HG02973 (cell line): ENCODE results near the gene BCCIP.

Source experiments
- ATAC-seq: cut with Tn5 transposase; IDR thresholded peaks from one replicate; pipeline ENCODE4 v1.9.1; 2021; ENCODE audit warnings: moderate library complexity; ENCODE audit not compliant: unreplicated experiment

The BCCIP gene

DNA sequence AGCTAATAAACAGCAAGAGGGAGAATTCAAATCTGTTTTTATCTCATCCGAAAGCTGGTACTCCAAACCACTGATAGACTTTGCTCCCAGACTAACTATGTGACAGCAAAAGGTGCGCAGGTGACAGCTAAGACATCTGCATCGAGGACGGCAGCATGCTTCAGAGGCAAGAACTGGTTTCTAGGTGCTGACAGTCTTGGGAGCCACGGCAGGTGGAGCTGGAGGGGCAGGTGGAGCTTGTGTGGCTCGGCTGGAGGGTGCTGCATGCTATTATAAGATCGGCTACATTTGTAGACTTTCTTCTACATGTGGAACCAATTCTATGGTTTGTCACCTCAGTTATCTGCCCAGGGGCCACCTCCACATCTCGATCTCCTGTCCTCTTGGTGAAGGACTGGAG lies 25.9 kb upstream of the BCCIP start:
- no peak for ATAC-seq

DNA sequence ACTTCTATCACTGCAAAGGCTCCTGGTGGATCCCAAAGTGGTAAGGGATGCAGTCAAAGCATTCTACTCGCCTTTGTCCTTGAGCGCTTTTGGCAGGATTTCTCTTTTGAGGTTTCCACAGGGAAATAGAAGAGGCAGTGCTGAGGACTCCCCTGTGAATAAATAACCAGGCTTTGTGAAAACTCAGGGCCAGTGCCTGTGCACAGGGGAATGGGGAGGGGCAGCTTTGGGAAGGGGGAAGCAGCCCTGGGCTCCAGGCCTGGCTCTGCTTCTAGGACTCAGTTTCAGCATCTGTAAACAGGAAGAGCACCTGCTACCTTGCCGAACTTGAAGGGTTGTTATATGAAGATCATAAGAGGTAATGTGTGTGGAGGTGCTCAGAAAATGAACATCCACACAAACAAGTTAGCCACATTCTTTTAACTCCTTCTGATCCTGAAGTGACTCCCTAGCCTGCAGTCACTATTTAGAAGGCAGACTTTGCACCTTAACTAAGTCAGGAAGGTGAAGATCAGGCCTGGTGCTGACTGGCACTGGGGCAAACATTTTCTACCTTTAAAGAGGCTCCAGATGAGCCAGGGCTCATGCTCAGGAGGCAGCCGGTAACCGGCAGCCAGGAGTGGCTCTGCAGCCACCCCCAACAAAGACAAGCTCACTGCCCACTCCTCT lies 25.2 kb upstream of the BCCIP start:
- no peak for ATAC-seq

DNA sequence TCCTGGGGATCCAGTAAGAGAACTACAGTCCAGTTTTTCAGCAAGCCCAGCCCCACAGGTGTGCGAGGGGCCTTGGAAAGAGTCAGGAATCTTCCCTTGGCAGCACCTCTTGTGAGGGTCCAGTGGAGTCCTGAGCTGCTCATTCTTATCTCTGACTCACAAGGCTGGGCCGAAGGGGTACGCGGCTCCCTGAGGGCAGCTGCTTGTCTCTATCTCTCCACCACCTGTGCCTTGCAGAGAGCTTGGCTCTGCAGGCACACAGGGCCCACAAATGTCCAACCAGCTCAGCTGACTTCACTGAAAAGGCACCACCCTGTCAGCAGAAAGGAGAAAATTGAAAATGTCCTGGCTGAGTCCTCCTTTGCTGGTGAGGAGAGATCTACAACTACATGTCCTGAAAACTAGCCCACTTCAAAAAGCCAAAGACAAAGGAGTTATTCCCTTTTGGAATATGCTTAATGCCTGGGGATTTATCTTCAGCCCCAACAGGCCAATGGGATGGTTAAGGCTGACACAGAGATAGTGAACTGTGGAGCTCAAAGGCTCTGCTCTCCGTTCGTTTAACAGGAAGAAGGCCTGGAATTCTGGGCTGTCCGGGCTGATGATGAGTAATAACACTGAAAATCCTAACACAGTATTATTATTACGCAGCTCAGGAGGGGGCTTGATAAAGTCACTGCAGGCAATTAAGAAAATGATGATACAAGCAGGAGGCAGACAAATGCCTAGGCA lies 23.7 kb upstream of the BCCIP start:
- no peak for ATAC-seq

DNA sequence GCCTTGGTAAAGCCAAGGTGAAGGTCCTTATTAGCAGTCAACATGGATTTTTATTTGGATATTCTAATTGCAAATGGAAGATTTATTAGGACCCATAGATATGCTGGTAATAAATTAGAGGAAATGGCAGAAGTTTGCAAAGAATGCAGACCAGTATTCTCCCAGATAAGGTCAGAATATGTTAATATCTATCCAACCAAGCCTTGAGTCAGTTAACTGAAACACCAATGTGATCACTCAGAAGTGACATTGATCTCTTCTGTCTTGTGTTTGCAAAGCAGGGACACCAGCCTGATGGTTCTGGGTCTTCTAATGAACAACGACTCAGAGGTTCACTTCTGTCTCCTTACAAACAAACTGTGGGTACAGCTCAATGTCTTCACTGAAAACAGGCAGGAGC lies 21.8 kb upstream of the BCCIP start:
- no peak for ATAC-seq

DNA sequence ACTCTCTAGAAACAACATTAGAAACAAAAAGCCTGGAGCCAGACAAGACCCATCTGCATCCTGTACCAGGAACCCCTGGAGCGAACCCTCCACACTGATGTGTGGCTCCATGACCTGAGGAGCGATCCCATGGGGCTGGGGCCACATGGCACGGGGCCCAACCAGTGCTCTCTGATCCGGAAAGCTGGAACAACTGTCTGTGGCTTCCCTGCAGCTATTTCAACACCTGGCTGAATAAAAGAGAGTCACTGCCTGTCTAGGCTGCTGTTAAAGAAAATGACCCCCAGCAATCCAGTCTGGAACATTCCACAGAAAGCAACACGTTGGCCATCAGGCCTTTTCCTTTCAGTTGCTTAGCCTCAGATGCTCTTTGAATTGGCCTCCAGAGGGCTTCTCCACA lies 21.2 kb upstream of the BCCIP start:
- no peak for ATAC-seq

DNA sequence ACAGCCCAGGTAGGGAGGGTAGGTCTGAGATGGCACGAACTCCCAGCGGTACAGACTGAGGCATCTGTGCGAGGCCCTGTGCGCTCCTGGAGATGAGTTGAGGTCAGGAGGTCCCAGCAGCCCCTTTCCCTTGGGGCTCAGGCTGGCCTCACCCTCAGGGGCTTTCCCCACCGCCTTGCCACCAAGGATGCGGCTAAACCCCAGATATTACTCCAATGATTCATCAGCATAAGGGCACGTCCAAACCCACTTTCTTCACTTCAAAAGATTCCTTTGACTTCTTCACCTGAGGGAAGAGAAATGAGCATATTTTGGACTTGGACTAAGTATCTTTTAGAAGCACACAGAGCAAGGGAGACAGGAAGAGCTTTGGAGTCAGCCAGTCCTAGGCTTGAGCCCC lies 20.6 kb upstream of the BCCIP start:
- no peak for ATAC-seq

DNA sequence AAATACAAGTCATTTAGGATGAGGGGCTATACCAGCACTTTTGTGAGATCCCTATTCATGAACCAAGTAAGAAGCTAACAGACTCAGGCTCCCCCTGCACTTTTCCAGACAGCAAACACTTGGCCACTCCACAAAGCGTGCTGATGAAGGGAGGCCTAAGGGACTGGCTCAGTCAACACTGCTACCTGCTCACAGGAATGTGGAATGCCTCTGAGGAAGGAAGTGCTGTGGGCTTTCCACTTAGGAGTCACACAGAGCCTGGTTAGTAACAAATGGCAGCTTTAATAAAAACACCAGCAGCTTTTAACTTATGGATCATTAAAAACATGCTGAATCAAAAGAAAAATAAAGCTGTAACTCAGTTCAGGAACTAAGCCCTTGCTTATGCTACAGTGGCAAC lies 15.3 kb upstream of the BCCIP start:
- ATAC-seq: no peak

DNA sequence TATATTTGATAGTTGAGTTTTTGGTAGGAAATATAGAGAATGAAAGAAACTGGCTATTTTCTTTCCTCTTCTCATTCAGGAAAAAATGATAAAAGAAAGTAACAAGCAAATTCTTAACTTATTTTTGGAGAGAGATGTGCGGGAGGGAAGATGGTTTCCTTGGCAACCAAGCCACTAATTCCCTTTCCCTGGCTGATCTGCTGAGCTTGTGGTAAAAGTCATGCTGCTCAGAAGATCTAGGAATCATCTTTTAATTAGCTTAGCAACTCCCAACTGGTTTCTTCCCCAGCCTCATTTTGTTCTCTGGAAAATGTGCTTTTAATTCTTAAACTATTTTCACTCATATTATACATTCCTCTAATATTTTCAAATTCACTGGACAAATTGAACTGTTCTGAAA lies 12.1 kb upstream of the BCCIP start:
- no peak for ATAC-seq

DNA sequence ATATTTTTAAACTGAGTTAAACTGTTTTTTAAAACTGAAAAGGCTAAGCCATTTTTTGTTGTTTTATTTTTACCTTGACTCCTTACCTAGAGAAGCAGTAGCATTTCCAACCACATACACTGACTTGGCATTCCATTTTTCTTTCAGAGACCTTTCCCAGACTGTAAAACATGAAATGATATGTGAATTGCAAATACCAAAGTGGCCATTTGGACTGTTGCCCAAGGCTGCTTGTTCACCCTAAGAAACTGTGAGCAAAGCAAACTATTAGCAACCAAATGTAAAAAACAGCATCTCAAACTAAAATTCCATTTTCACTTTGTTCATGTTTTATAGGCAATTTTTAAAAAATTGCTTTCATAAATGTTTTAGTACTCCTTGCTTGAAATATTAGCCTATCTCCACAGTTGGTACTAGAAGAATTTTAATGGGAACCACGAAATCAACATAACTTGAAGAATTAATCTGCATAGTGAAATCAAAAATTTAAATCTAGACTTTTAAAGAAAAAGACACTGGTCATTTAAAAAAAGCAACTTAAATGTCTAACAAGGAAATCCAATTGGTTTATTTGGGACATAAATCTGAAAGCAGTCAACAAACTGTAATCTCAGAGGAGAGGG lies 11.1 kb upstream of the BCCIP start:
- no peak for ATAC-seq

DNA sequence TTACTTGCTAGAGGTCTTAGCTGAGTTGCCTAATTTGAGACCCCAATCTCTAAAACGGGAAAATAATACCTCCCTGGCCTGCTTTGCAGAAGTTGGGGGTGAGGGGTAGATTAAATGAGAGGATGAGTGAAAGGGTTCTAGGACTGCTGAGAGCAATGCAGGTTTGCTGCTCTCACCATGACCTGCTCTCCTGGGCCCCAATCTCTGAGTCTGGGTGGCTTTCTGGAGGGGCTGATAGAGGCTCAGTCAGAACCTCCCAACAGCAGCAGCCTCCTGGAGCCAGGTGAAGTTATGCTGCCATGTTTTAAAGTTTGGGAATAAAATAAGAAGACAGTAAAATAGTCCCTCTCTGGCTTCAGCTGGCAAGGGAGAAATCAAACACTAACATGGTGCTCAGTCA lies 7.6 kb upstream of the BCCIP start:
- ATAC-seq: no peak

DNA sequence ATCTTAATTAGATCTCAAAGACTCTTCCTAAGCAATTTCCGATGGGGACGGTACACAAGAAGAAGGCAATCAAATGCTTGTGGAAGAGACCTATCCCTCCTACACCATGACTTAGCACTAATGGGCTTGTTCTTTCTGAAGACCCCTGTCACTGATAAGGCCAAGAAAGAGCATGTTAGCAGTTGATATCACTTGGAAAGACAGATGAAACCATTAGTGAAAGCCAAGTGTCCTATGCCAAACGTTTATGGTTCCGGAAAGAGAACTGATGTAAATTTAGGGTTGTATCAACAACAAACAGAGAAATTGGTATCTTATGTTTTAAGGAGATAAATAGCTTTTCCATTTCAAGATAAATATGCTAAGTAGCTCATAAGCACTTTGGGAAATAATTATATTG lies 6.8 kb upstream of the BCCIP start:
- ATAC-seq: no peak

DNA sequence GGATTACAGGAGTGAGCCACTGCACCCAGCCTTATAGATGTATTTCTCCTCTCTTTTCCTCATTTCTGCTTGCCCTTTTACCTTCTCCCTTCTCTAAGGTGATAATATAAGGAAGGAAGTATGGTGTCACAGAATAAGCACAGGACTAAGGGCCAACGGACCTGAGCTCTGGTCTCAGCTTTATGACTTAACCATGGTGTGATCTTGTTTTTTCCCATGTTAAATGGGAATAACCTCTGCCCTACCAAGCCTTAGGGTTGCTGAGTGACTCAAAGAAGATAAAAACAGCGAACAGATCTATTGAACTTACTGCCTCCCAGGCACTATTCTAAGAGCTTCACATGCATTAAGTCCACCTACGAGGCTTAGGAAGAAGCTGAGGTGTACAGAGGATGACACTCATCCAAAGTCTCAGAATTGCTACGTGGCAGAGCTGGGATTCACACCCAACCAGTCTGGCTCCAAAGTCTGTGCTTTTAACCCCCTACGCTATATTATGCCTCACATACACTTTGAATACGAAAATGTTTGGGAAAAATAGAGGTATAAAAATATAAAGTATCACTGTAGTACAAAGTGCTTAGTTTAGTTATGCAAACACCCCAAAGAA lies 5.9 kb upstream of the BCCIP start:
- ATAC-seq: no peak

DNA sequence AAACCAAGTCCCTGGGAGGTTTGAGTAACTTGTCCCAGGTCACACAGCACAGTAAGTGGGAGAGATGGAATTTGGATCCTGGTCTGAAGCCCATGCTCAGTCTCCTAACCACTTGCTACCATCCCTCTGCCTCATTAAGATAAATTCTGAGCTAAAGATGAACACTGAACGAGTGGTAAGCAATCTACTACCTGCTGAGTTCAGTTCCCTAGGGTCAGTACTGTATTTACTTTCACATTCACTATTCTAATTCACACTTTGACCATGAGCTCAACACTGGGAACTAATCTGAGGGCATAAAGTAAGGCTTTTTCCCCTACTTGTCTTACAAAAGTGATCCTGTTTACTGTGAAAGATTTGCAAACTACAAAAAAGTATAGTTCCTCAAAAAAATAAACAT lies 2.6 kb upstream of the BCCIP start:
- peak; percentile 54 for ATAC-seq

DNA sequence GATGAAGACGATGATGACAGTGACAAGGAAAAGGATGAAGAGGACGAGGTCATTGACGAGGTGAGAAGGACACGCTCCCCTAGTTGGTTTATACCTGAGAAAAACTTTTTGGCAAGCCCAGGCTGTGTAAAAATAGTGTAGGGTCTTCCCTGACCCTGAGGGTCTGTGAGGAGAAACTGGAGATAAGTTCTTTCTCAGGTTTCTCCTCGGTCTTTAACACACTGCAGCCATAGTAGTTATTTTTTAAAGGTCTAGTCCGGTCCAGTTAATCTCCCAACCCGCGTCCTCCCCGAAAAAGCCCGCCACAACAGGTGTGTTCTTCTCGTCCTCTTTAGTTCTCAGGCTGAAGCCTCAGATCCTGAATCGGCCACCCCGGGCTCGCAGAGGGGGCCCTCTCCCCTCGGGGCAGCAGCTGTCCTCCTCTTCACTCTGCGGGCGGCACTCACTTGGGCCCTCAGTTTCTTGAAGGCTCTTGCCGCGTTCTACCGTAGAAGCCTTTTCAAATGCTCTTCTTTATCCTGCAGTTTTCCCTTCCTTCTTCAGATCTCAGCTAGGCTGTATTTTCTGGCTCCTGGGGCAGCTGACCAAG lies 411 bp downstream of the BCCIP start:
- peak; percentile 4 for ATAC-seq

DNA sequence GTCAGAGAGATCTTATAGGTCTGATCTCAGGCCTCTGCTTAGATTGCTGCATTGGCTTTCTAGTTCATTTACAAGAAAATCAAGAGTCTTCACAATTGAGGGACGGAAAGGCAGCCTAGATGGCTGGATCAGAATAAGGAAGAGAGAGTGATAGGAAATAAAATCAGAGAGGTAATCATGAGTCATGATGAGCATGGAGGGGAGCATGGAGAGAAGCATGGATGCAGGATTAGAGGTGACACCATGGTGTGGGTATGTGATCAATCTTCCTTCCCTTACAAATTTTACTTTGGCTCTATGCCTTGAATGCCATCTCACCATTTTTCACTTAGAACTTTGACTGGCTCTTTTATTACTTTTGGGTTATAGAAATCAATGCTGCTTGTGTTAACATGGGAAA lies 1.4 kb downstream of the BCCIP start:
- no peak for ATAC-seq

DNA sequence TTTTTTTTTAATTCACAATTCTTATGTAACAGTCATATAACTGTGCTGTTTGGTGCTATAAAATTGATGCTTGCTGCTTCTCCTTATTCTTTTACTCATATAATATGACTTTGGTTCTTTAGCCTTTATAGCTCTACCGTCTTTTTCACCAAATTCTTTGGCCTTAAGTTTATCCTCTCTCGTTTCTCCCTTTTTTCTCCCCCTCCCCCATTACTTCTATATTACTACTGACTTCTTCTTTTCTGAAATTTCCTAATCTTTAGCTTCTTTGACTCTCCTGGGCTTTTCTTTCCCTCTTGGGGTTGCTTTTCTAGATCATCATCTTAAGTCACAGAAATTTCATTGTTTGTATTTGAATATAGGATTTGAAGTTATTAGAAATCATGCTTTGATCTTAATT lies 3.8 kb downstream of the BCCIP start:
- no peak for ATAC-seq

DNA sequence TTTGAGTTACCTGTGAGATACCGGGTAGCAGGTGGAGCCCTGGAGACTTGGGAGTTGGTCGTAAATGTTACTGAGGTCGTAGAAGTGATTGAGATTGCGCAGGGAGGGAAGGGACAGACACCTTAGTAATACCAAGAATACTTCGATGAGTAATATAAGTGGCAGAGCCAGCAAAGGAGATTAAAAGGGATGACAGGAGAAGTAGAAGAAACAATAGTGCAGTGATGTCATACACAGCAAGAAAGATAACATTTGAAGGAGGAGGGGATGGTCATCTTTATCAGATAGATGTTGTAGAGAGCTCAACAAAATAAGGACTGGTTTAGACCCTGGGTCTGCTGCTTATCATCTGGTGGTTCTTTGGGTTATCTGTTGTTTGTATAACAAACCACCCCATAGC lies 5.0 kb downstream of the BCCIP start:
- no peak for ATAC-seq

DNA sequence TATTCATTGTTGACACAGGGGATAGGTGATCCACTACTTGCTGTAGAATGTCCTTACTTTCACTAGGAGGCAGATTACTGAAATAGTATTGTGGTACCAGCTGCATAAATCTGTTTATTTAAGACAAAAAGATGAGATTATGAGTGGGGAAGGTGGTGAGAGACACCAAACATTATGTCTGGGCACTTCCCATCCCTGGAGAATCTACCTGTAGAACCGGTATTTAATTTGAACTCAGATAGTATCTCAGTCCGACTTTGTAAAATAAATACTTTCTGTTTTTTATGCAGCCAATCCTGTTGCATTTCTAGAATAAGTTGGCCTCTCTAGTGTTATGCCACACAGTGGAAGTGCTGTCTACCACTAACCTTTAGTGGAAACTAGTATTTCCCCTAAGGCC lies 13.4 kb downstream of the BCCIP start:
- ATAC-seq: no peak

DNA sequence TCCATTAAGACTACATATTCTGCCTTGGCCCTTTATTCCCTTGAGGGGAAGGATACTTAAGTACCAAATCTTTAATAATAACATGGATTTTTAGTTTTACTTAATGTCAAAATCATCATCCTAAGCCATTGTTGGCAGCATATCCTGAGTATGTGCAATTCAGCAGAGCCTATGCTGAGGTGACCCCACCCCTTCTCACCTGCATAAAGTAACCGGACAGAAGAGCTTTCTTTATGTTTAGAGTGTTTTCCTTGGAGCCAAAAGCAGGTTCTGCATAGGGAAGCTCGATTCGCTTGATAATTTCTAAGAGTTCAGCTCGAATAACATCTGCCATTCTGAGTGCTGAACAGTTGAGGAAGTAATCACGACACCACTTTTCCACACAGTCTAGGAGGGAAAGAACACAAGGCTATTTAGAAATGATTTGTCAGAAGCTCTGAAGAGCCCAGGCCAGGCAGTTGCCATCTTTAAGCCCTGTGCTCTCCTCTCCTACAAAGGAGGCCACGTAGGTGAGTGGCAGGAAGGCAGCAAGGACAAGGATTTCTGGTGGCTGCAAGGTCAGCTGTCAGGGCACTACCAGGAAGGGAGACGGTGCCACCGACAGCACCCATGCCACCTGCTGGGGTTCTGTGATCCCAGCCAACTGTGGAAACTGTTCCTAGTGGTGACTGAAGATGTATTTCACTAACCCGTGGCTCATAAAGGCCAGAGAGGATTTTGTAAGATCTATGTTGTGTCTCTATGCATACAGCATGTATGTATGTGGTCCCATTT lies 15.6 kb downstream of the BCCIP start:
- no peak for ATAC-seq

DNA sequence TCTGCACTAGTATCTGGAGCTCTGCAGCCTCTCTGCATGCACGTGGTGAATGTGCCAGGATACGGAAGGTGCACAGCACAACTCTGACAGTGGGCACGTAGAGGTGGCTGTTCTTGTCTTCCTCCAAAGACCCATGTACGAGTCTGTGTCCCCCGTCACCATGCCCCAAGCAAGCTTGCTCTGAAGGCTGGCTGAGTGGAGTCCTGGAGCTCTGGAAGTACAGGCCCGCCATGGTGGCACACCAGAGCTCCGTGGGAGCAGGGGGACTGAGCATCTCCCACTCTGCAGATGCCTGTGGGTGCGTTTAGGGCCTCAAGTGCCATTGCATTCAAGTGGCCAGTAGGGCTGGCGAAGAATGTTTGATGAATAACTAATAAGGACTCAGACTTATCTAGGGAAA lies 17.1 kb downstream of the BCCIP start:
- ATAC-seq: no peak

DNA sequence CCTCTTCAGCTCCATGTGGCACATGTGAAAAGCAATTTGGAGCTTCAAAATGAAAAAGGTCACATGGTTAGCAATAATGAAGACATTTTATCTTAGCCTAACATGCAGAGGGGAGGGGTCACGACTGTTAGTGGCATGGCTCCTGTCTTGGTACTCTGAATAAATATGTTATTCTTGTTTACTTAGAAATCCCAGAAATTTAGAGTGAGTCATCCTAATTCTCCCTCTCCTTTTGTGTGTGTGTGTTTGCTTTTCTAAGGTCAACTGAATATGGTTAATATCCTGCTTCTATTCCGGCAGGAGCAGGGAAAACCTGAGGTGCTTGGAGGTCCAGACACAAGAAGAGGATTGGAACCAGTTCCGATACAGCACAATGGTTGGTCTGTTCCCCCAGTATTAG lies 17.6 kb downstream of the BCCIP start:
- ATAC-seq: no peak
